GM23338 (cell line): Measurements from ENCODE around the gene REM2. TPM values are rescaled to one million over a fixed set of nuclear protein-coding genes. Genes with fewer than 3 reads are reported as not detected.

Experiments used
- ATAC-seq: fragments of 200-7000 bp; cut with Tn5 transposase; 3 replicates; pipeline ENCODE4 v1.9.1; 2020
- DNase-seq: peaks from one replicate; pipeline ENCODE4 v3.0.0-alpha.2; 2015; ENCODE audit warnings: low spot score
- H2AFZ ChIP-seq: fragments of 200-600 bp; sonication (generic); 2 replicates; pipeline ENCODE4 v1.8.0; 2016; ENCODE audit warnings: antibody characterized with exemption, mild to moderate bottlenecking, moderate library complexity
- H3F3A ChIP-seq: fragments of 200-600 bp; sonication (generic); replicated peaks from 2 replicates; pipeline ENCODE4 v1.8.0; 2017; ENCODE audit warnings: antibody characterized with exemption, mixed run types, low read depth
- H3K27ac ChIP-seq: fragments of 200-600 bp; sonication (generic); 2 replicates; pipeline ENCODE4 v1.6.1; 2016; ENCODE audit warnings: low read depth
- H3K27me3 ChIP-seq: fragments of 200-600 bp; sonication (generic); 2 replicates; pipeline ENCODE4 v1.8.0; 2016; ENCODE audit warnings: mild to moderate bottlenecking, mixed run types, moderate library complexity; ENCODE audit not compliant: insufficient read depth
- H3K36me3 ChIP-seq: fragments of 200-600 bp; sonication (generic); 2 replicates; pipeline ENCODE4 v1.8.0; 2016; ENCODE audit warnings: mild to moderate bottlenecking; ENCODE audit not compliant: insufficient read depth
- H3K4me1 ChIP-seq: fragments of 200-600 bp; sonication (generic); 2 replicates; pipeline ENCODE4 v1.8.0; 2016; ENCODE audit warnings: mild to moderate bottlenecking, moderate library complexity; ENCODE audit not compliant: insufficient read depth
- H3K4me2 ChIP-seq: fragments of 200-600 bp; sonication (generic); 2 replicates; pipeline ENCODE4 v1.7.1; 2017; ENCODE audit warnings: mixed run types
- H3K4me3 ChIP-seq: fragments of 200-600 bp; sonication (generic); 2 replicates; pipeline ENCODE4 v1.6.1; 2016; ENCODE audit warnings: mixed run types
- H3K79me2 ChIP-seq: fragments of 200-600 bp; sonication (generic); replicated peaks from 2 replicates; pipeline ENCODE4 v1.8.0; 2017; ENCODE audit warnings: mild to moderate bottlenecking; ENCODE audit not compliant: insufficient read depth
- H3K9me2 ChIP-seq: fragments of 200-600 bp; sonication (generic); 2 replicates; pipeline ENCODE4 v1.8.0; 2017; ENCODE audit not compliant: insufficient read depth
- H4K20me1 ChIP-seq: fragments of 200-600 bp; sonication (generic); replicated peaks from 2 replicates; pipeline ENCODE4 v1.8.0; 2017; ENCODE audit warnings: mild to moderate bottlenecking; ENCODE audit not compliant: insufficient read depth
- H3K27ac Mint-ChIP-seq: 2 replicates; pipeline ENCODE4 v1.8.0; 2020; ENCODE audit warnings: inconsistent platforms, mild to moderate bottlenecking, moderate library complexity, mixed read lengths
- H3K27me3 Mint-ChIP-seq: 3 replicates; pipeline ENCODE4 v1.8.0; 2022; ENCODE audit warnings: low read depth, mild to moderate bottlenecking, moderate library complexity, mixed read lengths, inconsistent platforms; ENCODE audit not compliant: insufficient read depth, poor library complexity
- H3K36me3 Mint-ChIP-seq: 3 replicates; pipeline ENCODE4 v1.8.0; 2021; ENCODE audit warnings: low read depth, mild to moderate bottlenecking, inconsistent platforms, moderate library complexity, mixed read lengths
- H3K4me1 Mint-ChIP-seq: 3 replicates; pipeline ENCODE4 v1.8.0; 2020; ENCODE audit warnings: mild to moderate bottlenecking, inconsistent platforms, mixed read lengths
- H3K4me3 Mint-ChIP-seq: 3 replicates; pipeline ENCODE4 v1.8.0; 2021; ENCODE audit warnings: moderate library complexity, mild to moderate bottlenecking, inconsistent platforms, mixed read lengths
- H3K9me3 Mint-ChIP-seq: 3 replicates; pipeline ENCODE4 v1.8.0; 2020; ENCODE audit warnings: moderate library complexity, mild to moderate bottlenecking, inconsistent platforms, mixed read lengths
- CREB1 ChIP-seq: fragments of 250-450 bp; sonication (Bioruptor Pico); IDR thresholded peaks from 2 replicates; pipeline ENCODE4 v1.5.0; 2020; ENCODE audit warnings: low read depth, mild to moderate bottlenecking, moderate library complexity
- CTCF ChIP-seq, 2 experiments: fragments of 200-600 bp in 1 of 2; sonication (generic) in 1 of 2; conservative IDR thresholded peaks; 2 replicates each; pipeline versions ENCODE4 v1.5.1 to v1.6.1; 2016 to 2017; ENCODE audit warnings: antibody characterized with exemption in 2 of 2, low read depth in 2 of 2, mild to moderate bottlenecking in 2 of 2, moderate library complexity in 1 of 2
- JUNB ChIP-seq: IDR thresholded peaks from one replicate; pipeline ENCODE4 v1.6.1; 2016; ENCODE audit warnings: antibody characterized with exemption; ENCODE audit not compliant: unreplicated experiment
- NANOG ChIP-seq: IDR thresholded peaks from 2 replicates; pipeline ENCODE4 v1.6.1; 2016; ENCODE audit warnings: antibody characterized with exemption, borderline replicate concordance
- POLR2AphosphoS5 ChIP-seq: IDR thresholded peaks from 2 replicates; pipeline ENCODE4 v1.6.1; 2016; ENCODE audit warnings: antibody characterized with exemption, low read depth
- long read RNA-seq: library from polyadenylated mRNA; unstranded; transcript quantifications from one replicate; pipeline ENCODE4 v2.0.0, GENCODE V29; 2020; ENCODE audit not compliant: unreplicated experiment
- polyA plus RNA-seq: library from polyadenylated mRNA; unstranded; fragments of >200 nt; fragmentation: Nextera tagmentation; extraction: Ambion mirVana; gene quantifications from 2 replicates; pipeline ENCODE4 v1.2.1, GENCODE V29; 2016
- total RNA-seq: library from RNA; depleted of rRNA; stranded (reverse); fragments of >200 nt; shearing (Covaris generic); gene quantifications from 2 replicates; pipeline ENCODE4 v1.2.3, GENCODE V29; 2014; rRNA removed
- TF ChIP-seq, protein P1 (sequence below): IDR thresholded peaks from one replicate; pipeline ENCODE4 v1.6.1; 2018; ENCODE audit warnings: antibody characterized with exemption; ENCODE audit not compliant: unreplicated experiment
- TF ChIP-seq, protein P2 (sequence below): IDR thresholded peaks from 2 replicates; pipeline ENCODE4 v1.6.1; 2016; ENCODE audit warnings: antibody characterized with exemption

The REM2 gene
- total RNA-seq (0.31 and 1.2 TPM in 2 replicates), polyA plus RNA-seq (2.9 and 3.0 TPM in 2 replicates)
- long read RNA-seq, partial matches to known transcripts = 0 of 2 reads
- long read RNA-seq, other reads (novel, unspliced or antisense) = 1 of 2 reads

DNA sequence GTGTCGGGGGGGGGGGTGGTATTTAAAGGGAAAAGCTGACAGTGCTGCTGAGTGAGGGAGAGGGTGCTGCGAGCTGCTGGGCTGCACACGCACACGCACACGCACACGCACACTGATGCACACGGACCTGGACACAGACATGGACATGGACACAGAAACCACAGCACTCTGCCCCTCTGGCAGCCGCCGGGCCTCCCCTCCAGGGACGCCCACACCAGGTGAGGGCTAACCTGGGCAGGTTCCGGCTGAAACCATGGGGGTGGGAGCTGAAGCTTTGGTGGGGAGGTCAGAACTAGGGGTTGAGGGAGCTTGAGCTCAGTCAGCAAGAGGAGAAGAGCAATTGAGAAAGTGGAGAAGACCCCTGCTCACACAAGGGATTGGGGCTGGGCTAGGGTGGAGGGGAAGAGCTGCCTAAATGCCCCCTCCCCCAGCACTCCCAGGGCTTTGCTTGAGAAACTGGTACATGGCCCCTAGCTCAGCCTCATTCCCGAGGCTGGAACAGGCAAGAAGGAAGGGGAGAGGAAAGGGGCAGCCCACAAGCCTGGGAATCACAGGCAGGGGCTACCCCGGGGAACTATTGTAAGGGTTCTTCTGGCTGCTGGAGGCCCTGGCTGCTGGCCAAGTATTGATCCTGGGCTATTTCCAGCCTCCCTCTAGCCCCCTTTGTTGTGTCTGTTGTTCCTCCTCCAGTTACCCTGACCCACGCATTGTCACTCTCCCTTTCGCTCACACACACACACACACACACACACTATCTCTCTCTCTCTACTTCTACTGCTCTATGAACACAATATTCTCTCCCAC is at the start of gene REM2:
REM2 (plus strand) TSS at position 50 of the 804 bp plus-strand sequence; CDS start at position 116, 66 bp downstream.
- Histone ChIP-seq H3K4me2 (peak within 1 kb of the TSS; percentile 85), H3K4me1 (peaks cover 28% of the 10 kb centered on the region), H3K36me3 (no peaks in the 10 kb centered on the region), H3K9me2 (no peaks in the 10 kb centered on the region), H3K79me2 (no peaks in the 10 kb centered on the region), H4K20me1 (no peaks in the 10 kb centered on the region), H3K27me3 (peaks cover 17% of the 10 kb centered on the region), H3K4me3 (peak within 1 kb of the TSS; percentile 47), H3K27ac (no peak within 1 kb of the TSS), H3F3A (peaks cover 8% of the 10 kb centered on the region; the same call in 1 of the 2 replicates), H2AFZ (peak within 1 kb of the TSS; percentile 81)
- TF ChIP-seq NANOG = no peak
- no peak for TF ChIP-seq JUNB
- TF ChIP-seq CREB1 (CRISPR knock-in tag) = no peak
- TF ChIP-seq, protein P1, sequence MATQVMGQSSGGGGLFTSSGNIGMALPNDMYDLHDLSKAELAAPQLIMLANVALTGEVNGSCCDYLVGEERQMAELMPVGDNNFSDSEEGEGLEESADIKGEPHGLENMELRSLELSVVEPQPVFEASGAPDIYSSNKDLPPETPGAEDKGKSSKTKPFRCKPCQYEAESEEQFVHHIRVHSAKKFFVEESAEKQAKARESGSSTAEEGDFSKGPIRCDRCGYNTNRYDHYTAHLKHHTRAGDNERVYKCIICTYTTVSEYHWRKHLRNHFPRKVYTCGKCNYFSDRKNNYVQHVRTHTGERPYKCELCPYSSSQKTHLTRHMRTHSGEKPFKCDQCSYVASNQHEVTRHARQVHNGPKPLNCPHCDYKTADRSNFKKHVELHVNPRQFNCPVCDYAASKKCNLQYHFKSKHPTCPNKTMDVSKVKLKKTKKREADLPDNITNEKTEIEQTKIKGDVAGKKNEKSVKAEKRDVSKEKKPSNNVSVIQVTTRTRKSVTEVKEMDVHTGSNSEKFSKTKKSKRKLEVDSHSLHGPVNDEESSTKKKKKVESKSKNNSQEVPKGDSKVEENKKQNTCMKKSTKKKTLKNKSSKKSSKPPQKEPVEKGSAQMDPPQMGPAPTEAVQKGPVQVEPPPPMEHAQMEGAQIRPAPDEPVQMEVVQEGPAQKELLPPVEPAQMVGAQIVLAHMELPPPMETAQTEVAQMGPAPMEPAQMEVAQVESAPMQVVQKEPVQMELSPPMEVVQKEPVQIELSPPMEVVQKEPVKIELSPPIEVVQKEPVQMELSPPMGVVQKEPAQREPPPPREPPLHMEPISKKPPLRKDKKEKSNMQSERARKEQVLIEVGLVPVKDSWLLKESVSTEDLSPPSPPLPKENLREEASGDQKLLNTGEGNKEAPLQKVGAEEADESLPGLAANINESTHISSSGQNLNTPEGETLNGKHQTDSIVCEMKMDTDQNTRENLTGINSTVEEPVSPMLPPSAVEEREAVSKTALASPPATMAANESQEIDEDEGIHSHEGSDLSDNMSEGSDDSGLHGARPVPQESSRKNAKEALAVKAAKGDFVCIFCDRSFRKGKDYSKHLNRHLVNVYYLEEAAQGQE = no peak
- TF ChIP-seq CTCF (conservative IDR thresholded peaks at IDR 0.05; ENCODE audit: low read depth in 2 of 2) = no peak
- 0 out of 2 replicates have a peak, but pooled peaks have one; percentile 17 for TF ChIP-seq POLR2AphosphoS5
- DNase-seq (peak; percentile 51), ATAC-seq (peak; percentile 6)
- Mint-ChIP-seq H3K4me1 (peaks cover 44% of the 10 kb centered on the region), H3K9me3 (no peaks in the 10 kb centered on the region; the same call in 2 of the 3 replicates), H3K27ac (peak within 1 kb of the TSS; percentile 73), H3K36me3 (peaks cover 9% of the 10 kb centered on the region; the same call in 2 of the 3 replicates), H3K4me3 (peak within 1 kb of the TSS; percentile 74), H3K27me3 (peaks cover 32% of the 10 kb centered on the region)

GRCh38 chr14:22835505-22835904 is 47.5 kb upstream of the REM2 start:
- H3K79me2 ChIP-seq = peaks cover 37% of the 10 kb centered on the region
- ATAC-seq = no peak
- H3K9me2 ChIP-seq = no peaks in the 10 kb centered on the region
- peaks cover 40% of the 10 kb centered on the region for H3K4me1 Mint-ChIP-seq
- no peaks in the 10 kb centered on the region for H3K9me3 Mint-ChIP-seq
- peaks cover 25% of the 10 kb centered on the region for H3F3A ChIP-seq
- peaks cover 43% of the 10 kb centered on the region for H3K36me3 ChIP-seq
- peaks cover 26% of the 10 kb centered on the region for H3K4me1 ChIP-seq
- no peaks in the 10 kb centered on the region for H4K20me1 ChIP-seq
- H3K27me3 Mint-ChIP-seq = peaks cover 18% of the 10 kb centered on the region
- no peak overlapping the region for H2AFZ ChIP-seq
- H3K4me3 Mint-ChIP-seq = peak overlapping the region; percentile 94
- peak overlapping the region; percentile 95 for H3K4me3 ChIP-seq
- H3K4me2 ChIP-seq = peak overlapping the region; percentile 97
- H3K27ac Mint-ChIP-seq = peak overlapping the region; percentile 5
- no peak for TF ChIP-seq JUNB
- TF ChIP-seq, protein P2, sequence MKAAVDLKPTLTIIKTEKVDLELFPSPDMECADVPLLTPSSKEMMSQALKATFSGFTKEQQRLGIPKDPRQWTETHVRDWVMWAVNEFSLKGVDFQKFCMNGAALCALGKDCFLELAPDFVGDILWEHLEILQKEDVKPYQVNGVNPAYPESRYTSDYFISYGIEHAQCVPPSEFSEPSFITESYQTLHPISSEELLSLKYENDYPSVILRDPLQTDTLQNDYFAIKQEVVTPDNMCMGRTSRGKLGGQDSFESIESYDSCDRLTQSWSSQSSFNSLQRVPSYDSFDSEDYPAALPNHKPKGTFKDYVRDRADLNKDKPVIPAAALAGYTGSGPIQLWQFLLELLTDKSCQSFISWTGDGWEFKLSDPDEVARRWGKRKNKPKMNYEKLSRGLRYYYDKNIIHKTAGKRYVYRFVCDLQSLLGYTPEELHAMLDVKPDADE = no peak
- H3K27me3 ChIP-seq = no peaks in the 10 kb centered on the region
- DNase-seq = no peak
- peaks cover 40% of the 10 kb centered on the region for H3K36me3 Mint-ChIP-seq
- peak overlapping the region; percentile 88 for H3K27ac ChIP-seq
